Gastroesophageal sphincter (tissue), 3 donors: ENCODE data around the gene PARK7.

ENCODE experiments used
- EP300 ChIP-seq: sonication (generic); formaldehyde crosslinking; IDR thresholded peaks from one replicate; pipeline ENCODE4 v1.6.1; 2017; ENCODE audit warnings: antibody characterized with exemption, mild to moderate bottlenecking
- POLR2A ChIP-seq, 2 donors: fragments of 450-650 bp; IDR thresholded peaks; one replicate each; pipeline ENCODE4 v1.6.1; 2017; ENCODE audit warnings: antibody characterized with exemption in 2 of 2, mild to moderate bottlenecking in 2 of 2, moderate library complexity in 1 of 2
- TF ChIP-seq, protein P1 (sequence below), 4 experiments: fragments of 200-600 bp in 2 of 4; fragments of 450-650 bp in 2 of 4; sonication (generic) in 1 of 4; IDR thresholded peaks; one replicate each; pipeline ENCODE4 v1.5.1; 2017 to 2019; ENCODE audit warnings: antibody characterized with exemption in 4 of 4, mild to moderate bottlenecking in 2 of 4, moderate library complexity in 2 of 4

DNA sequence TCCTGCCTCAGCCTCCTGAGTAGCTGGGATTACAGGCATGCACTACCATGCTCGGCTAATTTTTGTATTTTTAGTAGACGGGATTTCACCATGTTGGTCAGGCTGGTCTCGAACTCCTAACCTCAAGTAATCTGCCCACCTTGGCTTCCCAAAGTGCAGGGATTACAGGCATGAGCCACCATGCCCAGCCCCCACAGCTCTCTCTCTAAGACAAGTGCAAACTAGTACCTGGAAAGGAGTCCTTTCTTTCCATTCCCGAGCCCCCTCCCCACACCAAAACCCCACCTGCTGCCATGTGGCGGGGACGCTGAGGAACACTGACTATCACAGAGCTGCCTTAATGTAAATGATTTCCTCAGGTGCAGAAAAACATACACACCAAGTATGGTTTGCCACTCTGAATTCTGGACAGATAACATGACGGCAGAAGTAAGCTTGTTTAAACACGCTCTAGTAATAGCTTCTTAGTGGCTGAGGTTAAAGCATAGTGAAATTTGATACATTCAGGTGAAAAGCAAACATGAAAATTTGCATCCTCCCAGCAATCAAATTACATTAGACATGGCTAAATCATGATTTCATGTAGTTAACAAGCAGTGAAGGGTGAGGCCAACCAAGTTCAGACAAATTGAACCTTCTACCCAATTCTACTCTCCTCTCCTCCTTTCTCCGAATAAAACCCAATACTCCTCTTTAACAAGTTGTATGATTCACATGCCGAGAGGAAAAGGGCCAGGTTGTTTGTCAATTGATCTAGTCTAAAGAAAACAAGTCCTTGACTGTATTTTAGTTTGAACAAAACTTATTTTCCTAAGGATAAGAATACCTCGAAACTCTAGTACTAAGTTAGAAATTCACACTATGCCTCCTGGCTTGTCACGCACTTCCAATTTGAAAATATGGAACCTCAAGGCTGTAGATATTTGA is 44.8 kb downstream of the PARK7 start:
- TF ChIP-seq, protein P1, sequence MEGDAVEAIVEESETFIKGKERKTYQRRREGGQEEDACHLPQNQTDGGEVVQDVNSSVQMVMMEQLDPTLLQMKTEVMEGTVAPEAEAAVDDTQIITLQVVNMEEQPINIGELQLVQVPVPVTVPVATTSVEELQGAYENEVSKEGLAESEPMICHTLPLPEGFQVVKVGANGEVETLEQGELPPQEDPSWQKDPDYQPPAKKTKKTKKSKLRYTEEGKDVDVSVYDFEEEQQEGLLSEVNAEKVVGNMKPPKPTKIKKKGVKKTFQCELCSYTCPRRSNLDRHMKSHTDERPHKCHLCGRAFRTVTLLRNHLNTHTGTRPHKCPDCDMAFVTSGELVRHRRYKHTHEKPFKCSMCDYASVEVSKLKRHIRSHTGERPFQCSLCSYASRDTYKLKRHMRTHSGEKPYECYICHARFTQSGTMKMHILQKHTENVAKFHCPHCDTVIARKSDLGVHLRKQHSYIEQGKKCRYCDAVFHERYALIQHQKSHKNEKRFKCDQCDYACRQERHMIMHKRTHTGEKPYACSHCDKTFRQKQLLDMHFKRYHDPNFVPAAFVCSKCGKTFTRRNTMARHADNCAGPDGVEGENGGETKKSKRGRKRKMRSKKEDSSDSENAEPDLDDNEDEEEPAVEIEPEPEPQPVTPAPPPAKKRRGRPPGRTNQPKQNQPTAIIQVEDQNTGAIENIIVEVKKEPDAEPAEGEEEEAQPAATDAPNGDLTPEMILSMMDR (IDR thresholded peaks at IDR 0.05): no peak
- TF ChIP-seq POLR2A (IDR thresholded peaks at IDR 0.05) (no peak), EP300 (no peak)
